Fibroblast of pulmonary artery (primary cell): ENCODE results near the gene TSGA10.
"Not testable (repeated sequence)": the region's sequence is repeated elsewhere in the genome, so short reads cannot be mapped to it uniquely, and the experiment has no call there.

Source experiments
- DNase-seq: peaks from one replicate; pipeline ENCODE4 v3.0.0-alpha.2; 2010; ENCODE audit warnings: low read depth
- H3K4me3 ChIP-seq: replicated peaks from 2 replicates; pipeline ENCODE4 v1.5.1; 2011; ENCODE audit warnings: low read depth, mild to moderate bottlenecking, control low read depth, low read length, moderate library complexity
- CTCF ChIP-seq: IDR thresholded peaks from 2 replicates; pipeline ENCODE4 v1.5.1; 2011; ENCODE audit warnings: mild to moderate bottlenecking, control low read depth, low read length, inconsistent platforms; ENCODE audit errors: missing control alignments

Gene TSGA10

GRCh38 chr2:99139003-99139402, 15.7 kb downstream of the TSGA10 start:
- no peak for DNase-seq
- TF ChIP-seq CTCF: no peak
- no peak overlapping the region for H3K4me3 ChIP-seq

GRCh38 chr2:99135044-99135556, 19.6 kb downstream of the TSGA10 start:
- DNase-seq, H3K4me3 ChIP-seq: not testable (repeated sequence)

- DNase-seq: no peak
- no peak overlapping the region for H3K4me3 ChIP-seq
- TF ChIP-seq CTCF: no peak
Measured at GRCh38 chr2:99127981-99128380, 26.8 kb downstream of the TSGA10 start.

- H3K4me3 ChIP-seq: no peak overlapping the region
- no peak for DNase-seq
- TF ChIP-seq CTCF: no peak
Measured at GRCh38 chr2:99112617-99113016, 42.1 kb downstream of the TSGA10 start.

- no peak overlapping the region for H3K4me3 ChIP-seq
- no peak for DNase-seq
- no peak for TF ChIP-seq CTCF
Measured at GRCh38 chr2:99111945-99112344, 42.8 kb downstream of the TSGA10 start.

GRCh38 chr2:99111236-99111635, 43.5 kb downstream of the TSGA10 start:
- no peak overlapping the region for H3K4me3 ChIP-seq
- DNase-seq: no peak
- TF ChIP-seq CTCF: no peak

- H3K4me3 ChIP-seq: no peak overlapping the region
- DNase-seq: no peak
- no peak for TF ChIP-seq CTCF
Measured at GRCh38 chr2:99106913-99107312, 47.8 kb downstream of the TSGA10 start.
